Transverse colon (tissue), 4 donors: Measurements from ENCODE around the gene PTPRD.

Source experiments
- POLR2A ChIP-seq: fragments of 450-650 bp; IDR thresholded peaks from one replicate; pipeline ENCODE4 v1.6.1; 2016; ENCODE audit warnings: antibody characterized with exemption, mild to moderate bottlenecking, moderate library complexity
- POLR2AphosphoS5 ChIP-seq, 3 donors: sonication (generic); formaldehyde crosslinking; IDR thresholded peaks; one replicate each; pipeline ENCODE4 v1.6.1; 2016; ENCODE audit warnings: antibody characterized with exemption in 3 of 3
- TF ChIP-seq, protein P1 (sequence below), 5 experiments: fragments of 200-600 bp in 3 of 5; fragments of 450-650 bp in 2 of 5; sonication (generic) in 3 of 5; IDR thresholded peaks; 1 replicate in 2 of 5; 2 replicates in 3 of 5; pipeline ENCODE4 v1.5.1; 2016 to 2017; ENCODE audit warnings: antibody characterized with exemption in 5 of 5, inconsistent platforms in 3 of 5, mild to moderate bottlenecking in 2 of 5, moderate library complexity in 1 of 5

DNA sequence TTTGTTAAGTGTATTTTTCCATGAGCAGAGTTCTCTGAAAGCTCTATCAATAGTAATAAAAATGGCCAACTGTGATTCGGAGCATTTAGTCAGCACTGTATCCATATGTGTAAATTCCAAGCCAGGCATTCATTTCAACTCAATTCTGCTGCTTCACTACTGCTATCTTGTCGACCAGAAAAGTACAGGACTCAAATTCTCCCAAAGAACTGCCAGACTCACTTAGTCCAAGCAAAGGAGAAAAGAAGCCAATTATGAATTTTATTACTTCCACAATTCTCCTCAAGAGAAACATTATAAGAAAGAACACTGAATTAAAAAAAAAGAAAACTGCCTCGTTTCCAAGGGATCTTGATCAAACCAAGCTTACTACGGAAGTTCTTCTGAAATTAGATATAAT is 1906.9 kb downstream of the PTPRD start:
- TF ChIP-seq, protein P1, sequence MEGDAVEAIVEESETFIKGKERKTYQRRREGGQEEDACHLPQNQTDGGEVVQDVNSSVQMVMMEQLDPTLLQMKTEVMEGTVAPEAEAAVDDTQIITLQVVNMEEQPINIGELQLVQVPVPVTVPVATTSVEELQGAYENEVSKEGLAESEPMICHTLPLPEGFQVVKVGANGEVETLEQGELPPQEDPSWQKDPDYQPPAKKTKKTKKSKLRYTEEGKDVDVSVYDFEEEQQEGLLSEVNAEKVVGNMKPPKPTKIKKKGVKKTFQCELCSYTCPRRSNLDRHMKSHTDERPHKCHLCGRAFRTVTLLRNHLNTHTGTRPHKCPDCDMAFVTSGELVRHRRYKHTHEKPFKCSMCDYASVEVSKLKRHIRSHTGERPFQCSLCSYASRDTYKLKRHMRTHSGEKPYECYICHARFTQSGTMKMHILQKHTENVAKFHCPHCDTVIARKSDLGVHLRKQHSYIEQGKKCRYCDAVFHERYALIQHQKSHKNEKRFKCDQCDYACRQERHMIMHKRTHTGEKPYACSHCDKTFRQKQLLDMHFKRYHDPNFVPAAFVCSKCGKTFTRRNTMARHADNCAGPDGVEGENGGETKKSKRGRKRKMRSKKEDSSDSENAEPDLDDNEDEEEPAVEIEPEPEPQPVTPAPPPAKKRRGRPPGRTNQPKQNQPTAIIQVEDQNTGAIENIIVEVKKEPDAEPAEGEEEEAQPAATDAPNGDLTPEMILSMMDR (IDR thresholded peaks at IDR 0.05): no peak
- TF ChIP-seq POLR2A (no peak), POLR2AphosphoS5 (IDR thresholded peaks at IDR 0.05) (no peak)
